Neural cell (in vitro differentiated cells): Measurements from ENCODE around the gene CCDC63.

Source experiments
- REST ChIP-seq: IDR thresholded peaks from 2 replicates; pipeline ENCODE4 v1.6.1; 2012; ENCODE audit warnings: borderline replicate concordance
- TAF1 ChIP-seq: IDR thresholded peaks from 2 replicates; pipeline ENCODE4 v1.6.1; 2012; ENCODE audit warnings: low read depth
- TF ChIP-seq, protein P1 (sequence below): fragments of 450-650 bp; IDR thresholded peaks from 2 replicates; pipeline ENCODE4 v1.5.1; 2014; ENCODE audit warnings: antibody characterized with exemption, mild to moderate bottlenecking, moderate library complexity; ENCODE audit not compliant: poor library complexity, severe bottlenecking

DNA sequence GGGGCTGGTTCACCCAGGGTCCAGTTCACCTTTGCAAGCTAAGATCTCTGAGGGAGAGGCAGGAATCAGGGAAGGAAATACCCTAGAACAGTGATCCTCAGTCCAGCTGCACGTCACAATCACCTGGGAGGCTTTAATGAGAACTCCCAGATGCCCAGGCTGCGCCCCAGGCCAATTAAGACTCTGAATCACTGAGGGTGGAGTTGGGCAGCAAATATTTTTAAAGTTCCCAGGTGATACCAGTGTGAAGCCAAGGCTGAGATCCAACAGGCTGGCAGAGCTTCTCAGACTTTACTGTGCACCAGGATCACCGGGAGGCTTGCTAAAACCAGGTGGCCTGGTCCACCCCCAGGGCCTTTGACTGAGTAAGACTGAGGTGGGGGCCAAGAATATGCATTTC lies 49.8 kb downstream of the CCDC63 start:
- TF ChIP-seq, protein P1, sequence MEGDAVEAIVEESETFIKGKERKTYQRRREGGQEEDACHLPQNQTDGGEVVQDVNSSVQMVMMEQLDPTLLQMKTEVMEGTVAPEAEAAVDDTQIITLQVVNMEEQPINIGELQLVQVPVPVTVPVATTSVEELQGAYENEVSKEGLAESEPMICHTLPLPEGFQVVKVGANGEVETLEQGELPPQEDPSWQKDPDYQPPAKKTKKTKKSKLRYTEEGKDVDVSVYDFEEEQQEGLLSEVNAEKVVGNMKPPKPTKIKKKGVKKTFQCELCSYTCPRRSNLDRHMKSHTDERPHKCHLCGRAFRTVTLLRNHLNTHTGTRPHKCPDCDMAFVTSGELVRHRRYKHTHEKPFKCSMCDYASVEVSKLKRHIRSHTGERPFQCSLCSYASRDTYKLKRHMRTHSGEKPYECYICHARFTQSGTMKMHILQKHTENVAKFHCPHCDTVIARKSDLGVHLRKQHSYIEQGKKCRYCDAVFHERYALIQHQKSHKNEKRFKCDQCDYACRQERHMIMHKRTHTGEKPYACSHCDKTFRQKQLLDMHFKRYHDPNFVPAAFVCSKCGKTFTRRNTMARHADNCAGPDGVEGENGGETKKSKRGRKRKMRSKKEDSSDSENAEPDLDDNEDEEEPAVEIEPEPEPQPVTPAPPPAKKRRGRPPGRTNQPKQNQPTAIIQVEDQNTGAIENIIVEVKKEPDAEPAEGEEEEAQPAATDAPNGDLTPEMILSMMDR, result no peak
- no peak for TF ChIP-seq REST
- TF ChIP-seq TAF1, result no peak
